HUES48 (cell line): ENCODE measurements around the gene DYNLT1.
"Not testable (repeated sequence)": the region's sequence is repeated elsewhere in the genome, so short reads cannot be mapped to it uniquely, and the experiment has no call there.

Source experiments
- H3K27ac ChIP-seq: one replicate; pipeline ENCODE4 v1.7.0; 2013; ENCODE audit warnings: low read depth, low read length, inconsistent platforms
- H3K27me3 ChIP-seq: 2 replicates; pipeline ENCODE4 v1.6.1; 2013; ENCODE audit warnings: mild to moderate bottlenecking, low read length; ENCODE audit not compliant: control insufficient read depth, insufficient read depth
- H3K36me3 ChIP-seq: 2 replicates; pipeline ENCODE4 v1.6.1; 2013; ENCODE audit warnings: low read length; ENCODE audit not compliant: control insufficient read depth, insufficient read depth
- H3K4me1 ChIP-seq: 2 replicates; pipeline ENCODE4 v1.6.1; 2013; ENCODE audit warnings: mild to moderate bottlenecking, low read length; ENCODE audit not compliant: control insufficient read depth, insufficient read depth
- H3K4me3 ChIP-seq: 2 replicates; pipeline ENCODE4 v1.5.1; 2013; ENCODE audit warnings: mild to moderate bottlenecking, low read depth, low read length
- H3K9ac ChIP-seq: 2 replicates; pipeline ENCODE4 v1.6.1; 2013; ENCODE audit warnings: mild to moderate bottlenecking, low read depth, low read length, moderate library complexity
- H3K9me3 ChIP-seq: 2 replicates; pipeline ENCODE4 v1.6.1; 2013; ENCODE audit warnings: low read length; ENCODE audit not compliant: control insufficient read depth, insufficient read depth

Gene DYNLT1

GRCh38 chr6:158674342-158675131 is 30.0 kb upstream of the DYNLT1 start:
- no peaks in the 10 kb centered on the region for H3K9me3 ChIP-seq
- no peaks in the 10 kb centered on the region for H3K36me3 ChIP-seq
- H3K27ac ChIP-seq, result no peak overlapping the region
- H3K4me3 ChIP-seq, result no peak overlapping the region
- H3K27me3 ChIP-seq, result no peaks in the 10 kb centered on the region
- no peak overlapping the region for H3K9ac ChIP-seq
- H3K4me1 ChIP-seq, result no peaks in the 10 kb centered on the region

DNA sequence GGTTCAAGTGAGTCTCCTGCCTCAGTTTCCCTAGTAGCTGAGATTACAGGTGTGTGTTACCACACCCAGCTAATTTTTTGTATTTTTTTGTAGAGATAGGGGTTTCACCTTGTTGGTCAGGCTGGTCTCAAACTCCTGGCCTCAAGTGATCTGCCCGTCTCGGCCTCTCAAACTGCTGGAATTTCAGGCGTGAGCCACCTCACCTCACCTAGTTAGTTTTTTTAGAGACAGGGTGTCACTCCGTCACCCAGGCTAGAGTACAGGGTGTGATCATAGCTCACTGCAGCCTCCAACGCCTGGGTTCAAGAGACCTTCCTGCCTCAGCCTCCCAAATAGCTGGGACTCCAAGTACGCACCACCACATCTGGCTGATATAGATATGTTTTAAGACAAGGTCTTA is 28.2 kb upstream of the DYNLT1 start:
- Histone ChIP-seq H3K27me3 (no peaks in the 10 kb centered on the region), H3K27ac (no peak overlapping the region), H3K36me3 (no peaks in the 10 kb centered on the region), H3K9ac (no peak overlapping the region), H3K4me3 (no peak overlapping the region), H3K9me3 (no peaks in the 10 kb centered on the region), H3K4me1 (no peaks in the 10 kb centered on the region)

DNA sequence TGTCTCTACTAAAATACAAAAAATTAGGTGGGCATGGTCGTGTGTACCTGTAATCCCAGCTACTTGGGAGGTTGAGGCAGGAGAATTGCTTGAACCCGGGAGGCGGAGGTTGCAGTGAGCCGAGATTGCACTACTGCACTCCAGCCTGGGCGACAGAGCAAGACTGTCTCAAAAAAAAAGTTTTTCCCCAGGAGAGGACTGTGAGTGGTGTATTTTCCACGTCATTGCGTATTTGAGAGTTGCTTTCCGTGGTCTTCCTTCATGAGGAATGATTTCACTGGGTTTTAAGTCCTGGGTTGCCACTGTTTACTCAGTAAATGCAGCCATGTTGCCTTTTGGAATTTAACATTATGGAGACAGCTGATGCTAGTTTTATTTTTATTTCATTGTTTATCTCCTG is 27.6 kb upstream of the DYNLT1 start:
- not testable (repeated sequence) for H3K9ac ChIP-seq, H3K36me3 ChIP-seq, H3K9me3 ChIP-seq, H3K4me1 ChIP-seq, H3K27ac ChIP-seq, H3K4me3 ChIP-seq, H3K27me3 ChIP-seq

GRCh38 chr6:158669145-158670035 is 24.8 kb upstream of the DYNLT1 start:
- Histone ChIP-seq H3K9ac (no peak overlapping the region), H3K9me3 (no peaks in the 10 kb centered on the region), H3K4me3 (no peak overlapping the region), H3K27me3 (no peaks in the 10 kb centered on the region), H3K27ac (no peak overlapping the region), H3K4me1 (no peaks in the 10 kb centered on the region), H3K36me3 (no peaks in the 10 kb centered on the region)

- Histone ChIP-seq H3K4me1 (peaks cover 2% of the 10 kb centered on the region), H3K36me3 (no peaks in the 10 kb centered on the region), H3K27ac (no peak overlapping the region), H3K9me3 (no peaks in the 10 kb centered on the region), H3K4me3 (no peak overlapping the region), H3K9ac (no peak overlapping the region), H3K27me3 (no peaks in the 10 kb centered on the region)
These were observed 24.2 kb upstream of the DYNLT1 start for GRCh38 chr6:158668707-158669103.

DNA sequence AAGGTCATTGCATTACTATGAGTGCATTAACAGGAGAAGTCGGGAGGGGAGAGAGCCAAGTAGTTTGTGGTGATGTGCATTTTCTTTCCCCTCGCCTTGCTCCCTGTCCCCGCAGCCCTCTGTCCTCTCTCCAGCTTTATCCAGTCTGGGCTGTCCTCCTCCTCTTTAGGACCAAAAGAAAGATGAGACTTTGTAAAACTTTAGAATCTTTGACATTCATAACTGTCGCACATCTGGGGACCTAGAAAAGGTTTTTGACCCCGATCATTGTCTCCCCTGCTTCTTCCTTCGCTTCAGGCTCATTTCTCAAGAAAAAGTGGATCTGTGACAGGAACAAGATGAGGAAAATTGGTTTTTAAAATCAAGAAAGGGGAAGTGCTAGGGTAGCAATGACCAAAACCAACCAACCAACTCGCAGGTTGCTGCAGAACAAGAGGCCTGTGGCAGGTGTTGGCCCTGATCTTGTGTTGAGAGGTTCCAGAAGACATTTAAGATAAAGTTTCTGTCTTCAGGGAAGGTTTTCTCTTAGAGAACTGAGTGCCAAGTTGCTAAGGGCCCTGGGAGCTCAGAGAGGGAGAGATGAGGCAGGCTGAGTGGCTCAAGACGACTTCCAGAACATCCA is 22.9 kb upstream of the DYNLT1 start:
- no peak overlapping the region for H3K27ac ChIP-seq
- H3K4me1 ChIP-seq, result peaks cover 11% of the 10 kb centered on the region
- no peaks in the 10 kb centered on the region for H3K27me3 ChIP-seq
- no peak overlapping the region for H3K9ac ChIP-seq
- H3K9me3 ChIP-seq, result no peaks in the 10 kb centered on the region
- no peaks in the 10 kb centered on the region for H3K36me3 ChIP-seq
- no peak overlapping the region for H3K4me3 ChIP-seq

DNA sequence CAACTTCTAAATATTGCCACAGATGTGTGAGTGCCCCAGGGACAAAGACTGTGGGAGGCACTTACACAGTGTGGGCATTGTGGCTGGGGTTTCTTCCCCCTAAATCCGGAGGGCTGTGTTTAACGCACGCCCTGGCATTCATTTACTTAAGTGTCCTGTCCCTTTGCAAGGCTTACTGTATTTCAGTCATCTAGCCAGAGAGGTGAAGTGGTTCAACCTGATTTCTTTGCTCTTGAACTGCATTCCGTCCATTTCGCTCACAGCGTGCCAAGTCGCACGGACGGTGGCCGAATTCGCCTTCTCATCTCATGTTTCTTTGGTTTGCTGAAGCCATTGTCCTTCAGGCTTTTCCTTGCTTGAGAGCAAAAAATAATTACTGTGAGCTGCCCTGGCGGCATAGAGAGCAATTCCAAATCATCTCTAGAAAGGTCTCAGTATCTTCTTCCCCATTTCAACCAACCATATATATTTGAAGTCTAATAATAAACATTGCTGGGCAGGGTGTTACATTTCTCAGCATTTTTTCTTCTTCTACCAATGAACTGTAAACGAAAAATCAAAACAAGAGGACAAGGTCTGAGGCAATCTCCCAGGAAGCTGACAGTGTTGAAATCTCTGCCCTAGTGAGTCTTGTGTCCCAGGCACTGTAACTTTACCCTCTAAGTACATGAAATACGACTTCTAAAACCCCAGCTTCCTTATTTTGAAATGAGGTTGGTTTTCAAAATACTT is 22.3 kb upstream of the DYNLT1 start:
- H3K27ac ChIP-seq, result no peak overlapping the region

GRCh38 chr6:158665332-158665731 is 20.8 kb upstream of the DYNLT1 start:
- Histone ChIP-seq H3K9me3 (no peaks in the 10 kb centered on the region), H3K27ac (no peak overlapping the region), H3K4me1 (peaks cover 13% of the 10 kb centered on the region)

More for the DNA sequence above, 22.3 kb upstream of the DYNLT1 start:
- Histone ChIP-seq H3K9ac (no peak overlapping the region), H3K4me1 (peaks cover 11% of the 10 kb centered on the region), H3K9me3 (no peaks in the 10 kb centered on the region), H3K4me3 (no peak overlapping the region), H3K27me3 (no peaks in the 10 kb centered on the region), H3K36me3 (no peaks in the 10 kb centered on the region)

GRCh38 chr6:158663625-158664165 is 19.2 kb upstream of the DYNLT1 start:
- Histone ChIP-seq H3K36me3 (no peaks in the 10 kb centered on the region), H3K4me3 (no peak overlapping the region), H3K4me1 (peaks cover 14% of the 10 kb centered on the region), H3K27me3 (no peaks in the 10 kb centered on the region), H3K9ac (no peak overlapping the region), H3K9me3 (no peaks in the 10 kb centered on the region), H3K27ac (no peak overlapping the region)

More at GRCh38 chr6:158665332-158665731, 20.8 kb upstream of the DYNLT1 start:
- no peaks in the 10 kb centered on the region for H3K36me3 ChIP-seq
- no peak overlapping the region for H3K9ac ChIP-seq
- H3K27me3 ChIP-seq, result no peaks in the 10 kb centered on the region
- H3K4me3 ChIP-seq, result no peak overlapping the region

DNA sequence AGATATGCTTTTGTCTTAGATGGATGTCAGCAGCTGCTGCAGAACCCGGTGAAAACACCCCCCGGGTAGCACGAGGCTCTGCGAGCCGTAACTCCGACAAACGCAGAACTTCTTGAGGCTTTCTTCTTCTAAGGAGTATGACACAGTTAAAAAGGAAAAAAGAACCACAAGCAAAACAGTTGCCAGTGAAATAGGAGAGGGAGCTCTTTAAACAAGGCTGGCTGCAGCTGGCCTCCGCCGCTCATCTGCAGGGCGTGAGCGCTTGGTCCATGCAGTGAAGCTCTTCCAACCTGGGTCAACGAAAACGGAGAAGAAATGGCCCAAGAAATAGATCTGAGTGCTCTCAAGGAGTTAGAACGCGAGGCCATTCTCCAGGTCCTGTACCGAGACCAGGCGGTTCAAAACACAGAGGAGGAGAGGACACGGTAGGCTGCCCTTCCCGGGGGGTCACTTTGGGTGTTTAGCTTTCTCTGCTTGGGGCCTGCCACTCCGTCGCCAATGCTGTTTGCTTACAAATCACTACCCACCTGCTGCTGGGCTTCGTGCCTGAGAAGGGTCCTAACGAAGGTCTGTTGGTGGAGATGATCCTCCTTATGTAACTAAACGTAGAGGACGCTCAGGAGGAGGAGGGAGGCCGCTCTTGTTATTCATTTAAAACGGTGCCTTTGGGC is 18.5 kb upstream of the DYNLT1 start:
- Histone ChIP-seq H3K27ac (no peak overlapping the region), H3K27me3 (no peaks in the 10 kb centered on the region)

More for the DNA sequence above, 18.5 kb upstream of the DYNLT1 start:
- peaks cover 14% of the 10 kb centered on the region for H3K4me1 ChIP-seq
- H3K9ac ChIP-seq, result no peak overlapping the region
- H3K9me3 ChIP-seq, result no peaks in the 10 kb centered on the region
- no peaks in the 10 kb centered on the region for H3K36me3 ChIP-seq
- H3K4me3 ChIP-seq, result 0 out of 2 replicates have a peak overlapping the region, but pooled peaks have one; percentile 9
